ENCODE data around the gene SUN1. TPM values are rescaled to one million over a fixed set of nuclear protein-coding genes. Genes with fewer than 3 reads are reported as not detected.
"Not testable (repeated sequence)": the region's sequence is repeated elsewhere in the genome, so short reads cannot be mapped to it uniquely, and the experiment has no call there.

Gene SUN1
- total and polyA plus RNA-seq, 9 of the 15 experiments (the other 6 are each of a cell fraction or from before 2014, with no cell fraction given): 36.8 to 132 (median 62.3) TPM

GRCh38 chr7:908591-909357 is 76.5 kb downstream of the SUN1 start (continued):
- TF ChIP-seq REST (IDR thresholded peaks at IDR 0.05; ENCODE audit: borderline replicate concordance) (0 out of 2 replicates have a peak, but pooled peaks have one; percentile 4), CTCF (IDR thresholded peaks at IDR 0.05 in 2 of 3, conservative IDR thresholded peaks at IDR 0.05 in 1 of 3; ENCODE audit: insufficient read depth in 2 of 3, low read depth in 1 of 3, low read length in 3 of 3) (peak; percentile 46 to 70 (median 48)), ZFX (CRISPR knock-in tag; IDR thresholded peaks at IDR 0.05) (peak; percentile 38; the same call in 1 of the 2 replicates), ZNF263 (CRISPR knock-in tag; IDR thresholded peaks at IDR 0.05; ENCODE audit: borderline replicate concordance) (peak; percentile 80)
- not testable (repeated sequence) for TF ChIP-seq REST (CRISPR knock-in tag; IDR thresholded peaks at IDR 0.05; ENCODE audit: low read depth)
